ENCODE results near the gene COBL.

- TF ChIP-seq, protein P1, sequence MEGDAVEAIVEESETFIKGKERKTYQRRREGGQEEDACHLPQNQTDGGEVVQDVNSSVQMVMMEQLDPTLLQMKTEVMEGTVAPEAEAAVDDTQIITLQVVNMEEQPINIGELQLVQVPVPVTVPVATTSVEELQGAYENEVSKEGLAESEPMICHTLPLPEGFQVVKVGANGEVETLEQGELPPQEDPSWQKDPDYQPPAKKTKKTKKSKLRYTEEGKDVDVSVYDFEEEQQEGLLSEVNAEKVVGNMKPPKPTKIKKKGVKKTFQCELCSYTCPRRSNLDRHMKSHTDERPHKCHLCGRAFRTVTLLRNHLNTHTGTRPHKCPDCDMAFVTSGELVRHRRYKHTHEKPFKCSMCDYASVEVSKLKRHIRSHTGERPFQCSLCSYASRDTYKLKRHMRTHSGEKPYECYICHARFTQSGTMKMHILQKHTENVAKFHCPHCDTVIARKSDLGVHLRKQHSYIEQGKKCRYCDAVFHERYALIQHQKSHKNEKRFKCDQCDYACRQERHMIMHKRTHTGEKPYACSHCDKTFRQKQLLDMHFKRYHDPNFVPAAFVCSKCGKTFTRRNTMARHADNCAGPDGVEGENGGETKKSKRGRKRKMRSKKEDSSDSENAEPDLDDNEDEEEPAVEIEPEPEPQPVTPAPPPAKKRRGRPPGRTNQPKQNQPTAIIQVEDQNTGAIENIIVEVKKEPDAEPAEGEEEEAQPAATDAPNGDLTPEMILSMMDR (IDR thresholded peaks at IDR 0.05) = no peak
- TF ChIP-seq POLR2AphosphoS5 (IDR thresholded peaks at IDR 0.05; ENCODE audit: low read depth, low read length) (no peak), TCF7L2 (IDR thresholded peaks at IDR 0.05; ENCODE audit: low read depth, low read length) (no peak)
- TF ChIP-seq, protein P2, sequence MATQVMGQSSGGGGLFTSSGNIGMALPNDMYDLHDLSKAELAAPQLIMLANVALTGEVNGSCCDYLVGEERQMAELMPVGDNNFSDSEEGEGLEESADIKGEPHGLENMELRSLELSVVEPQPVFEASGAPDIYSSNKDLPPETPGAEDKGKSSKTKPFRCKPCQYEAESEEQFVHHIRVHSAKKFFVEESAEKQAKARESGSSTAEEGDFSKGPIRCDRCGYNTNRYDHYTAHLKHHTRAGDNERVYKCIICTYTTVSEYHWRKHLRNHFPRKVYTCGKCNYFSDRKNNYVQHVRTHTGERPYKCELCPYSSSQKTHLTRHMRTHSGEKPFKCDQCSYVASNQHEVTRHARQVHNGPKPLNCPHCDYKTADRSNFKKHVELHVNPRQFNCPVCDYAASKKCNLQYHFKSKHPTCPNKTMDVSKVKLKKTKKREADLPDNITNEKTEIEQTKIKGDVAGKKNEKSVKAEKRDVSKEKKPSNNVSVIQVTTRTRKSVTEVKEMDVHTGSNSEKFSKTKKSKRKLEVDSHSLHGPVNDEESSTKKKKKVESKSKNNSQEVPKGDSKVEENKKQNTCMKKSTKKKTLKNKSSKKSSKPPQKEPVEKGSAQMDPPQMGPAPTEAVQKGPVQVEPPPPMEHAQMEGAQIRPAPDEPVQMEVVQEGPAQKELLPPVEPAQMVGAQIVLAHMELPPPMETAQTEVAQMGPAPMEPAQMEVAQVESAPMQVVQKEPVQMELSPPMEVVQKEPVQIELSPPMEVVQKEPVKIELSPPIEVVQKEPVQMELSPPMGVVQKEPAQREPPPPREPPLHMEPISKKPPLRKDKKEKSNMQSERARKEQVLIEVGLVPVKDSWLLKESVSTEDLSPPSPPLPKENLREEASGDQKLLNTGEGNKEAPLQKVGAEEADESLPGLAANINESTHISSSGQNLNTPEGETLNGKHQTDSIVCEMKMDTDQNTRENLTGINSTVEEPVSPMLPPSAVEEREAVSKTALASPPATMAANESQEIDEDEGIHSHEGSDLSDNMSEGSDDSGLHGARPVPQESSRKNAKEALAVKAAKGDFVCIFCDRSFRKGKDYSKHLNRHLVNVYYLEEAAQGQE (IDR thresholded peaks at IDR 0.05; ENCODE audit: insufficient read depth in 1 of 2, low read depth in 2 of 2, low read length in 1 of 2) = no peak
These were observed 82.5 kb downstream of the COBL start for GRCh38 chr7:51234139-51234538.
